HepG2 (cell line): ENCODE results near the gene CMTM2. TPM values are rescaled to one million over a fixed set of nuclear protein-coding genes. Genes with fewer than 3 reads are reported as not detected.
A peak's percentile ranks its signal among the peaks of the same experiment; 100 is the strongest.

Experiments
- ARNT ChIP-seq: fragments of 450-650 bp; IDR thresholded peaks from 2 replicates; pipeline ENCODE4 v1.6.1; 2017
- ARNTL ChIP-seq: sonication (generic); formaldehyde crosslinking; IDR thresholded peaks from 2 replicates; pipeline ENCODE4 v1.4.0; 2020; ENCODE audit warnings: mild to moderate bottlenecking, missing genetic modification reagents
- CC2D1A ChIP-seq: sonication (generic); formaldehyde crosslinking; IDR thresholded peaks from 2 replicates; pipeline ENCODE4 v1.8.1; 2023; ENCODE audit warnings: mild to moderate bottlenecking, missing genetic modification reagents
- KDM6A ChIP-seq: IDR thresholded peaks from 2 replicates; pipeline ENCODE4 v1.6.1; 2016; ENCODE audit warnings: low read depth
- NKX3-1 ChIP-seq: sonication (generic); formaldehyde crosslinking; IDR thresholded peaks from 2 replicates; pipeline ENCODE4 v1.5.0; 2020; ENCODE audit warnings: missing genetic modification reagents
- PHF21A ChIP-seq: sonication (generic); formaldehyde crosslinking; IDR thresholded peaks from 2 replicates; pipeline ENCODE4 v1.5.0; 2020; ENCODE audit warnings: mild to moderate bottlenecking, missing genetic modification reagents
- THYN1 ChIP-seq: sonication (generic); formaldehyde crosslinking; IDR thresholded peaks from 2 replicates; pipeline ENCODE4 v1.8.1; 2023; ENCODE audit warnings: low read depth, mild to moderate bottlenecking, moderate library complexity, missing genetic modification reagents, borderline replicate concordance
- ZFP1 ChIP-seq: IDR thresholded peaks from 2 replicates; pipeline ENCODE4 v1.6.1; 2016
- ZNF3 ChIP-seq: IDR thresholded peaks from 2 replicates; pipeline ENCODE4 v1.7.0; 2017; ENCODE audit warnings: inconsistent platforms
- ZNF30 ChIP-seq: sonication (generic); formaldehyde crosslinking; IDR thresholded peaks from 2 replicates; pipeline ENCODE4 v1.5.0; 2020; ENCODE audit warnings: mild to moderate bottlenecking, missing genetic modification reagents
- ZNF354B ChIP-seq: sonication (generic); formaldehyde crosslinking; IDR thresholded peaks from 2 replicates; pipeline ENCODE4 v1.8.0; 2022; ENCODE audit warnings: mild to moderate bottlenecking, missing genetic modification reagents
- ZNF547 ChIP-seq: sonication (generic); formaldehyde crosslinking; IDR thresholded peaks from 2 replicates; pipeline ENCODE4 v1.5.1; 2020; ENCODE audit warnings: mild to moderate bottlenecking, missing genetic modification reagents
- ZNF768 ChIP-seq: sonication (generic); formaldehyde crosslinking; IDR thresholded peaks from 2 replicates; pipeline ENCODE4 v1.4.0; 2020; ENCODE audit warnings: missing genetic modification reagents
- polyA plus RNA-seq, 8 experiments: library from polyadenylated mRNA; depleted of rRNA in 3 of 8; stranded (reverse) in 7 of 8; unstranded in 1 of 8; fragments of >200 nt; fragmentation: Illumina TruSeq in 4 of 8; extraction: Trizol in 4 of 8; gene quantifications; 2 replicates each; pipeline versions ENCODE4 v1.2.1 to v1.2.3, GENCODE V29; 2011 to 2016; ENCODE audit warnings: low read depth in 4 of 8, missing spikeins in 1 of 8, mixed read lengths in 1 of 8; ENCODE audit not compliant: insufficient read depth in 1 of 8
- total RNA-seq, 5 experiments: library from RNA; depleted of rRNA; stranded (reverse); fragments of >200 nt; fragmentation: Illumina TruSeq; extraction: Trizol; gene quantifications; 2 replicates each; pipeline ENCODE4 v1.2.3, GENCODE V29; 2016; ENCODE audit warnings: low read depth in 1 of 5
- TF ChIP-seq, protein P1 (sequence below): sonication (generic); formaldehyde crosslinking; IDR thresholded peaks from 2 replicates; pipeline ENCODE4 v1.4.0; 2020; ENCODE audit warnings: missing genetic modification reagents, borderline replicate concordance
- TF ChIP-seq, protein P2 (sequence below): sonication (generic); formaldehyde crosslinking; IDR thresholded peaks from 2 replicates; pipeline ENCODE4 v1.9.0; 2021; ENCODE audit warnings: missing genetic modification reagents, mild to moderate bottlenecking, borderline replicate concordance
- TF ChIP-seq, protein P3 (sequence below): sonication (generic); formaldehyde crosslinking; IDR thresholded peaks from 2 replicates; pipeline ENCODE4 v1.9.0; 2021; ENCODE audit warnings: missing genetic modification reagents, borderline replicate concordance
- TF ChIP-seq, protein P4 (sequence below): sonication (generic); formaldehyde crosslinking; IDR thresholded peaks from 2 replicates; pipeline ENCODE4 v1.5.1; 2020; ENCODE audit warnings: mild to moderate bottlenecking, missing genetic modification reagents
- TF ChIP-seq, protein P5 (sequence below): sonication (generic); formaldehyde crosslinking; conservative IDR thresholded peaks from 2 replicates; pipeline ENCODE4 v1.4.0; 2020; ENCODE audit warnings: missing genetic modification reagents

CMTM2 gene
- total and polyA plus RNA-seq, 2 of the 13 experiments (the other 11 are each of a cell fraction or from before 2014, with no cell fraction given): not detected

DNA sequence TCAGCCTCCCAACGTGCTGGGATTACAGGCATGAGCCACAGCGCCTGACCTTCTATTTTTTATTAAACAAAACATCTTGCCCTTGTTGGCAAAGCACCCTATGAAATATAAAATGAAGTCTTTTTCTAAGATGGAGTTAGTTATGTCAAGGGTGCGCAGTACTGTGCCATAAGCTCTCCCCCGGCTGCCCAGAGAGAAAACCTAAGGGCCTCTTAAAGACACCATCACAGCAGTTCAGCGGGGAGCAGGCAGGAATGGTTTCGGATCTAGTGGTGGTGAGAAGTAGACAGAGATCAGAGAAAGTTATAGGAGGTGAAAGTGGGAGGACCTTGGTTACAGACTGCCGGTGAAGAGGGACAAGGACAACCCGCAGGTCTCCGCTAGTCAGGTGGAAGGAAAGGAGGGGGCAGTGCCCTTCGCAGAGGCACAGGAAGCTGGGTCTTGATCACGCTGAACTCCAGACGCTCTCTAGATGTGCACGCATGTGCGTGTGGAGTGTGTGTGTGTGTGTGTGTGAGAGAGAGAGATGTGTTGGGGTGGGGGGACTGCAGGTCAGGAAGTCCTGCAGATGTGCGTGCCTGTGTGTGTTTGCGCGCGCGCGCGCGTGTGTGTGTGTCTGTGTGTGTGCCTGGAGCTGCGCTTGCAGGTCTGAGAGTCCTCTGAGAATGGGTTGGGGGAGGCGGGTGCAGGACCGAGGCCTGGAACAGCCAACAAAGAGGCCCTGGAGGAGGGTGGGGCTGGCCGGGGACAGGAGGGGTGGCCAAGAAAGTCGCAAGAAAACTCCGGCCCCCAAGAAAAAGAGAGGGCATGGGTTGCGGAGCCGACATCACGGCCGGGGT is 24.5 kb downstream of the CMTM2 start (continued):
- TF ChIP-seq, protein P1, sequence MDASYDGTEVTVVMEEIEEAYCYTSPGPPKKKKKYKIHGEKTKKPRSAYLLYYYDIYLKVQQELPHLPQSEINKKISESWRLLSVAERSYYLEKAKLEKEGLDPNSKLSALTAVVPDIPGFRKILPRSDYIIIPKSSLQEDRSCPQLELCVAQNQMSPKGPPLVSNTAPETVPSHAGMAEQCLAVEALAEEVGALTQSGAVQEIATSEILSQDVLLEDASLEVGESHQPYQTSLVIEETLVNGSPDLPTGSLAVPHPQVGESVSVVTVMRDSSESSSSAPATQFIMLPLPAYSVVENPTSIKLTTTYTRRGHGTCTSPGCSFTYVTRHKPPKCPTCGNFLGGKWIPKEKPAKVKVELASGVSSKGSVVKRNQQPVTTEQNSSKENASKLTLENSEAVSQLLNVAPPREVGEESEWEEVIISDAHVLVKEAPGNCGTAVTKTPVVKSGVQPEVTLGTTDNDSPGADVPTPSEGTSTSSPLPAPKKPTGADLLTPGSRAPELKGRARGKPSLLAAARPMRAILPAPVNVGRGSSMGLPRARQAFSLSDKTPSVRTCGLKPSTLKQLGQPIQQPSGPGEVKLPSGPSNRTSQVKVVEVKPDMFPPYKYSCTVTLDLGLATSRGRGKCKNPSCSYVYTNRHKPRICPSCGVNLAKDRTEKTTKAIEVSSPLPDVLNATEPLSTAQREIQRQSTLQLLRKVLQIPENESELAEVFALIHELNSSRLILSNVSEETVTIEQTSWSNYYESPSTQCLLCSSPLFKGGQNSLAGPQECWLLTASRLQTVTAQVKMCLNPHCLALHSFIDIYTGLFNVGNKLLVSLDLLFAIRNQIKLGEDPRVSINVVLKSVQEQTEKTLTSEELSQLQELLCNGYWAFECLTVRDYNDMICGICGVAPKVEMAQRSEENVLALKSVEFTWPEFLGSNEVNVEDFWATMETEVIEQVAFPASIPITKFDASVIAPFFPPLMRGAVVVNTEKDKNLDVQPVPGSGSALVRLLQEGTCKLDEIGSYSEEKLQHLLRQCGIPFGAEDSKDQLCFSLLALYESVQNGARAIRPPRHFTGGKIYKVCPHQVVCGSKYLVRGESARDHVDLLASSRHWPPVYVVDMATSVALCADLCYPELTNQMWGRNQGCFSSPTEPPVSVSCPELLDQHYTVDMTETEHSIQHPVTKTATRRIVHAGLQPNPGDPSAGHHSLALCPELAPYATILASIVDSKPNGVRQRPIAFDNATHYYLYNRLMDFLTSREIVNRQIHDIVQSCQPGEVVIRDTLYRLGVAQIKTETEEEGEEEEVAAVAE: no peak
- peak; percentile 81; the same call in 1 of the 2 replicates for TF ChIP-seq ARNT
- TF ChIP-seq, protein P2, sequence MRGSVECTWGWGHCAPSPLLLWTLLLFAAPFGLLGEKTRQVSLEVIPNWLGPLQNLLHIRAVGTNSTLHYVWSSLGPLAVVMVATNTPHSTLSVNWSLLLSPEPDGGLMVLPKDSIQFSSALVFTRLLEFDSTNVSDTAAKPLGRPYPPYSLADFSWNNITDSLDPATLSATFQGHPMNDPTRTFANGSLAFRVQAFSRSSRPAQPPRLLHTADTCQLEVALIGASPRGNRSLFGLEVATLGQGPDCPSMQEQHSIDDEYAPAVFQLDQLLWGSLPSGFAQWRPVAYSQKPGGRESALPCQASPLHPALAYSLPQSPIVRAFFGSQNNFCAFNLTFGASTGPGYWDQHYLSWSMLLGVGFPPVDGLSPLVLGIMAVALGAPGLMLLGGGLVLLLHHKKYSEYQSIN (CRISPR knock-in tag): no peak
- no peak for TF ChIP-seq THYN1 (CRISPR knock-in tag)
- TF ChIP-seq, protein P3, sequence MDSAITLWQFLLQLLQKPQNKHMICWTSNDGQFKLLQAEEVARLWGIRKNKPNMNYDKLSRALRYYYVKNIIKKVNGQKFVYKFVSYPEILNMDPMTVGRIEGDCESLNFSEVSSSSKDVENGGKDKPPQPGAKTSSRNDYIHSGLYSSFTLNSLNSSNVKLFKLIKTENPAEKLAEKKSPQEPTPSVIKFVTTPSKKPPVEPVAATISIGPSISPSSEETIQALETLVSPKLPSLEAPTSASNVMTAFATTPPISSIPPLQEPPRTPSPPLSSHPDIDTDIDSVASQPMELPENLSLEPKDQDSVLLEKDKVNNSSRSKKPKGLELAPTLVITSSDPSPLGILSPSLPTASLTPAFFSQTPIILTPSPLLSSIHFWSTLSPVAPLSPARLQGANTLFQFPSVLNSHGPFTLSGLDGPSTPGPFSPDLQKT (CRISPR knock-in tag): no peak
- TF ChIP-seq ZNF354B: no peak
- TF ChIP-seq, protein P4, sequence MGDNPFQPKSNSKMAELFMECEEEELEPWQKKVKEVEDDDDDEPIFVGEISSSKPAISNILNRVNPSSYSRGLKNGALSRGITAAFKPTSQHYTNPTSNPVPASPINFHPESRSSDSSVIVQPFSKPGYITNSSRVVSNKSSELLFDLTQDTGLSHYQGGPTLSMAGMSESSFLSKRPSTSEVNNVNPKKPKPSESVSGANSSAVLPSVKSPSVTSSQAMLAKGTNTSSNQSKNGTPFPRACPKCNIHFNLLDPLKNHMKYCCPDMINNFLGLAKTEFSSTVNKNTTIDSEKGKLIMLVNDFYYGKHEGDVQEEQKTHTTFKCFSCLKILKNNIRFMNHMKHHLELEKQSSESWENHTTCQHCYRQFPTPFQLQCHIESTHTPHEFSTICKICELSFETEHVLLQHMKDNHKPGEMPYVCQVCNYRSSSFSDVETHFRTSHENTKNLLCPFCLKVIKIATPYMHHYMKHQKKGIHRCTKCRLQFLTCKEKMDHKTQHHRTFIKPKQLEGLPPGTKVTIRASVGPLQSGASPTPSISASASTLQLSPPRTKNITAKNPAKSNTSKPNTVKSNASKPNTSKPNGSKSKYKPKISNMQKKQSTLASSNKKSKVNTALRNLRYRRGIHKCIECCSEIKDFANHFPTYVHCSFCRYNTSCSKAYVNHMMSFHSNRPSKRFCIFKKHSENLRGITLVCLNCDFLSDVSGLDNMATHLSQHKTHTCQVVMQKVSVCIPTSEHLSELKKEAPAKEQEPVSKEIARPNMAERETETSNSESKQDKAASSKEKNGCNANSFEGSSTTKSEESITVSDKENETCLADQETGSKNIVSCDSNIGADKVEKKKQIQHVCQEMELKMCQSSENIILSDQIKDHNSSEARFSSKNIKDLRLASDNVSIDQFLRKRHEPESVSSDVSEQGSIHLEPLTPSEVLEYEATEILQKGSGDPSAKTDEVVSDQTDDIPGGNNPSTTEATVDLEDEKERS: peak; percentile 31; the same call in 1 of the 2 replicates
- TF ChIP-seq ZNF30: no peak
- TF ChIP-seq ARNTL (CRISPR knock-in tag): no peak
- TF ChIP-seq, protein P5, sequence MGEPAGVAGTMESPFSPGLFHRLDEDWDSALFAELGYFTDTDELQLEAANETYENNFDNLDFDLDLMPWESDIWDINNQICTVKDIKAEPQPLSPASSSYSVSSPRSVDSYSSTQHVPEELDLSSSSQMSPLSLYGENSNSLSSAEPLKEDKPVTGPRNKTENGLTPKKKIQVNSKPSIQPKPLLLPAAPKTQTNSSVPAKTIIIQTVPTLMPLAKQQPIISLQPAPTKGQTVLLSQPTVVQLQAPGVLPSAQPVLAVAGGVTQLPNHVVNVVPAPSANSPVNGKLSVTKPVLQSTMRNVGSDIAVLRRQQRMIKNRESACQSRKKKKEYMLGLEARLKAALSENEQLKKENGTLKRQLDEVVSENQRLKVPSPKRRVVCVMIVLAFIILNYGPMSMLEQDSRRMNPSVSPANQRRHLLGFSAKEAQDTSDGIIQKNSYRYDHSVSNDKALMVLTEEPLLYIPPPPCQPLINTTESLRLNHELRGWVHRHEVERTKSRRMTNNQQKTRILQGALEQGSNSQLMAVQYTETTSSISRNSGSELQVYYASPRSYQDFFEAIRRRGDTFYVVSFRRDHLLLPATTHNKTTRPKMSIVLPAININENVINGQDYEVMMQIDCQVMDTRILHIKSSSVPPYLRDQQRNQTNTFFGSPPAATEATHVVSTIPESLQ (CRISPR knock-in tag): no peak
- TF ChIP-seq ZFP1 (CRISPR knock-in tag): 0 out of 2 replicates have a peak, but pooled peaks have one; percentile 24
- TF ChIP-seq ZNF547 (CRISPR knock-in tag): peak; percentile 75; the same call in 1 of the 2 replicates
- TF ChIP-seq ZNF768: no peak
- TF ChIP-seq CC2D1A (CRISPR knock-in tag): no peak
- 0 out of 2 replicates have a peak, but pooled peaks have one; percentile 71 for TF ChIP-seq PHF21A (CRISPR knock-in tag)
- TF ChIP-seq KDM6A (CRISPR knock-in tag): no peak
- TF ChIP-seq ZNF3 (CRISPR knock-in tag): no peak
- no peak for TF ChIP-seq NKX3-1
